ENCODE results near the gene UQCC5.

- TF ChIP-seq, protein P1, sequence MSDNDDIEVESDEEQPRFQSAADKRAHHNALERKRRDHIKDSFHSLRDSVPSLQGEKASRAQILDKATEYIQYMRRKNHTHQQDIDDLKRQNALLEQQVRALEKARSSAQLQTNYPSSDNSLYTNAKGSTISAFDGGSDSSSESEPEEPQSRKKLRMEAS (IDR thresholded peaks at IDR 0.05) = no peak
- TF ChIP-seq, protein P2, sequence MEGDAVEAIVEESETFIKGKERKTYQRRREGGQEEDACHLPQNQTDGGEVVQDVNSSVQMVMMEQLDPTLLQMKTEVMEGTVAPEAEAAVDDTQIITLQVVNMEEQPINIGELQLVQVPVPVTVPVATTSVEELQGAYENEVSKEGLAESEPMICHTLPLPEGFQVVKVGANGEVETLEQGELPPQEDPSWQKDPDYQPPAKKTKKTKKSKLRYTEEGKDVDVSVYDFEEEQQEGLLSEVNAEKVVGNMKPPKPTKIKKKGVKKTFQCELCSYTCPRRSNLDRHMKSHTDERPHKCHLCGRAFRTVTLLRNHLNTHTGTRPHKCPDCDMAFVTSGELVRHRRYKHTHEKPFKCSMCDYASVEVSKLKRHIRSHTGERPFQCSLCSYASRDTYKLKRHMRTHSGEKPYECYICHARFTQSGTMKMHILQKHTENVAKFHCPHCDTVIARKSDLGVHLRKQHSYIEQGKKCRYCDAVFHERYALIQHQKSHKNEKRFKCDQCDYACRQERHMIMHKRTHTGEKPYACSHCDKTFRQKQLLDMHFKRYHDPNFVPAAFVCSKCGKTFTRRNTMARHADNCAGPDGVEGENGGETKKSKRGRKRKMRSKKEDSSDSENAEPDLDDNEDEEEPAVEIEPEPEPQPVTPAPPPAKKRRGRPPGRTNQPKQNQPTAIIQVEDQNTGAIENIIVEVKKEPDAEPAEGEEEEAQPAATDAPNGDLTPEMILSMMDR (IDR thresholded peaks at IDR 0.05; ENCODE audit: low read depth, low read length, missing input control) = no peak
- TF ChIP-seq GABPA (IDR thresholded peaks at IDR 0.05 in 1 of 2, conservative IDR thresholded peaks at IDR 0.05 in 1 of 2) = no peak
- TF ChIP-seq SP1 (IDR thresholded peaks at IDR 0.05) = no peak
- no peak for TF ChIP-seq JUND (IDR thresholded peaks at IDR 0.05)
- no peak for TF ChIP-seq RAD21 (IDR thresholded peaks at IDR 0.05)
- TF ChIP-seq YY1 (IDR thresholded peaks at IDR 0.05) = no peak
- no peak for TF ChIP-seq EGR1 (IDR thresholded peaks at IDR 0.05; ENCODE audit: low read depth in 2 of 2)
- TF ChIP-seq TAF1 (conservative IDR thresholded peaks at IDR 0.05) = no peak
- no peak for TF ChIP-seq RXRA (IDR thresholded peaks at IDR 0.05)
These were observed 38.0 kb upstream of the UQCC5 start for GRCh38 chr3:52498137-52499054.

Data from liver (tissue), 3 donors.